Nephron progenitor cell (in vitro differentiated cells): ENCODE measurements around the gene KCNAB2.

Experiments
- DNase-seq: peaks from one replicate; pipeline ENCODE4 v3.0.0; 2021
- H3K27ac Mint-ChIP-seq: 2 replicates; pipeline ENCODE4 v1.8.0; 2021; ENCODE audit warnings: mild to moderate bottlenecking, moderate library complexity, mixed read lengths
- H3K27me3 Mint-ChIP-seq: 2 replicates; pipeline ENCODE4 v1.8.0; 2021; ENCODE audit warnings: mild to moderate bottlenecking, low read depth, mixed read lengths; ENCODE audit not compliant: poor library complexity
- H3K36me3 Mint-ChIP-seq: 2 replicates; pipeline ENCODE4 v1.8.0; 2021; ENCODE audit warnings: low read depth, mixed read lengths
- H3K4me1 Mint-ChIP-seq: 2 replicates; pipeline ENCODE4 v1.8.0; 2021; ENCODE audit warnings: mixed read lengths
- H3K4me3 Mint-ChIP-seq: 2 replicates; pipeline ENCODE4 v1.8.0; 2021; ENCODE audit warnings: mild to moderate bottlenecking, moderate library complexity, mixed read lengths
- H3K9me3 Mint-ChIP-seq: 2 replicates; pipeline ENCODE4 v1.8.0; 2021; ENCODE audit warnings: mild to moderate bottlenecking, moderate library complexity, mixed read lengths
- CTCF ChIP-seq: fragments of 200-600 bp; sonication (generic); IDR thresholded peaks from 2 replicates; pipeline ENCODE4 v1.5.0; 2021; ENCODE audit warnings: antibody characterized with exemption

The KCNAB2 gene

GRCh38 chr1:6004412-6005123, 41.1 kb upstream of the KCNAB2 start:
- H3K27ac Mint-ChIP-seq: no peak overlapping the region
- TF ChIP-seq CTCF: no peak
- no peaks in the 10 kb centered on the region for H3K36me3 Mint-ChIP-seq
- no peak overlapping the region for H3K4me3 Mint-ChIP-seq
- peaks cover 66% of the 10 kb centered on the region for H3K4me1 Mint-ChIP-seq
- no peaks in the 10 kb centered on the region for H3K9me3 Mint-ChIP-seq
- peaks cover 18% of the 10 kb centered on the region for H3K27me3 Mint-ChIP-seq
- DNase-seq: no peak

GRCh38 chr1:6005276-6005917, 40.3 kb upstream of the KCNAB2 start:
- Mint-ChIP-seq H3K36me3 (no peaks in the 10 kb centered on the region), H3K4me3 (no peak overlapping the region), H3K4me1 (peaks cover 62% of the 10 kb centered on the region), H3K27me3 (peaks cover 17% of the 10 kb centered on the region), H3K9me3 (no peaks in the 10 kb centered on the region), H3K27ac (no peak overlapping the region)
- DNase-seq: no peak
- TF ChIP-seq CTCF: no peak

GRCh38 chr1:6006882-6007281, 38.8 kb upstream of the KCNAB2 start:
- Mint-ChIP-seq H3K36me3 (no peaks in the 10 kb centered on the region), H3K27ac (no peak overlapping the region), H3K4me3 (no peak overlapping the region), H3K27me3 (peaks cover 15% of the 10 kb centered on the region), H3K4me1 (peaks cover 56% of the 10 kb centered on the region), H3K9me3 (no peaks in the 10 kb centered on the region)
- TF ChIP-seq CTCF: no peak
- DNase-seq: no peak

GRCh38 chr1:6007318-6008083, 38.2 kb upstream of the KCNAB2 start:
- Mint-ChIP-seq H3K36me3 (no peaks in the 10 kb centered on the region), H3K4me3 (no peak overlapping the region), H3K27ac (no peak overlapping the region), H3K4me1 (peaks cover 53% of the 10 kb centered on the region), H3K27me3 (peaks cover 15% of the 10 kb centered on the region), H3K9me3 (no peaks in the 10 kb centered on the region)
- TF ChIP-seq CTCF: no peak
- no peak for DNase-seq

- H3K36me3 Mint-ChIP-seq: no peaks in the 10 kb centered on the region
Observed at GRCh38 chr1:6008084-6008415, 37.6 kb upstream of the KCNAB2 start.

More at GRCh38 chr1:6008084-6008415, 37.6 kb upstream of the KCNAB2 start:
- DNase-seq: no peak
- Mint-ChIP-seq H3K27ac (no peak overlapping the region), H3K4me3 (no peak overlapping the region), H3K27me3 (peaks cover 17% of the 10 kb centered on the region), H3K9me3 (no peaks in the 10 kb centered on the region), H3K4me1 (peaks cover 47% of the 10 kb centered on the region)
- no peak for TF ChIP-seq CTCF
